ENCODE measurements around the gene GLI2. TPM values are rescaled to one million over a fixed set of nuclear protein-coding genes. Genes with fewer than 3 reads are reported as not detected.

GLI2 gene
- total RNA-seq, 1 experiment from 2014 or later, result 4.2 TPM

GRCh38 chr2:120738117-120738516, 2.4 kb downstream of the GLI2 start:
- no peak for DNase-seq (ENCODE audit: low read depth)

- DNase-seq (ENCODE audit: low read depth), result no peak
Observed at GRCh38 chr2:120738786-120739437, 3.2 kb downstream of the GLI2 start.

- DNase-seq (ENCODE audit: low read depth), result no peak
Observed at GRCh38 chr2:120739438-120740090, 3.9 kb downstream of the GLI2 start.

- DNase-seq (ENCODE audit: low read depth), result no peak
Observed at GRCh38 chr2:120740375-120740764, 4.7 kb downstream of the GLI2 start.

- peak; percentile 64 for DNase-seq (ENCODE audit: low read depth)
Observed at GRCh38 chr2:120740765-120741524, 5.3 kb downstream of the GLI2 start.

GRCh38 chr2:120741571-120742561, 6.2 kb downstream of the GLI2 start:
- DNase-seq (ENCODE audit: low read depth), result peak; percentile 36

GRCh38 chr2:120743657-120744056, 8.0 kb downstream of the GLI2 start:
- DNase-seq (ENCODE audit: low read depth), result no peak

- no peak for DNase-seq (ENCODE audit: low read depth)
Observed at GRCh38 chr2:120744817-120745216, 9.1 kb downstream of the GLI2 start.

GRCh38 chr2:120745420-120746111, 9.9 kb downstream of the GLI2 start:
- DNase-seq (ENCODE audit: low read depth), result no peak

- DNase-seq (ENCODE audit: low read depth), result no peak
Observed at GRCh38 chr2:120746144-120746543, 10.5 kb downstream of the GLI2 start.

- no peak for DNase-seq (ENCODE audit: low read depth)
Observed at GRCh38 chr2:120747281-120747680, 11.6 kb downstream of the GLI2 start.

GRCh38 chr2:120747706-120748105, 12.0 kb downstream of the GLI2 start:
- no peak for DNase-seq (ENCODE audit: low read depth)

GRCh38 chr2:120748310-120748709, 12.6 kb downstream of the GLI2 start:
- DNase-seq (ENCODE audit: low read depth), result no peak

- no peak for DNase-seq (ENCODE audit: low read depth)
Observed at GRCh38 chr2:120748741-120749140, 13.1 kb downstream of the GLI2 start.

GRCh38 chr2:120749506-120750431, 14.1 kb downstream of the GLI2 start:
- DNase-seq (ENCODE audit: low read depth), result no peak

GRCh38 chr2:120750488-120751210, 15.0 kb downstream of the GLI2 start:
- peak; percentile 51 for DNase-seq (ENCODE audit: low read depth)

- DNase-seq (ENCODE audit: low read depth), result no peak
Observed at GRCh38 chr2:120751553-120751952, 15.9 kb downstream of the GLI2 start.

- no peak for DNase-seq (ENCODE audit: low read depth)
Observed at GRCh38 chr2:120754067-120754960, 18.6 kb downstream of the GLI2 start.
